Activated naive CD4-positive, alpha-beta T cell treated with Interleukin-2 at 50 U/mL for 16 hours (primary cell): Measurements from ENCODE around the gene ZNF532.

Experiments used
- DNase-seq: peaks from one replicate; pipeline ENCODE4 v3.0.0-alpha.2; 2020

Gene ZNF532

GRCh38 chr18:58951986-58952702 lies 87.5 kb downstream of the ZNF532 start:
- DNase-seq = no peak

- no peak for DNase-seq
Observed at GRCh38 chr18:58952858-58953257, 88.2 kb downstream of the ZNF532 start.

DNA sequence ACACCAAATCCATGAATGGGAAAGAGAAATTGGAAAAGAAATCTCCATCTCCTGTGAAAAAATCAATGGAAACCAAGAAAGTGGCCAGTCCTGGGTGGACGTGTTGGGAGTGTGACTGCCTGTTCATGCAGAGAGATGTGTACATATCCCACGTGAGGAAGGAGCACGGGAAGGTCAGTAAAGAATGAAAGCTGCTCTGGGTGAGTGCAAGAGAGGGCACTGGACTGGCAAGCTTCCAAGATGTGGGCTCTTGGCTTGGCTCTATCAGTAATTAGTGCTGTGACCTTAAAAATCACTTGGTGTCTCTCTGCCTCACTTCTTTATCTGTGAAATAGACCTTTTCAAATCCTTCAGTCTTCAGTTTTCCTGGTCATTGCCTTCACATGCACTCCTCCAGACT lies 89.0 kb downstream of the ZNF532 start:
- no peak for DNase-seq

DNA sequence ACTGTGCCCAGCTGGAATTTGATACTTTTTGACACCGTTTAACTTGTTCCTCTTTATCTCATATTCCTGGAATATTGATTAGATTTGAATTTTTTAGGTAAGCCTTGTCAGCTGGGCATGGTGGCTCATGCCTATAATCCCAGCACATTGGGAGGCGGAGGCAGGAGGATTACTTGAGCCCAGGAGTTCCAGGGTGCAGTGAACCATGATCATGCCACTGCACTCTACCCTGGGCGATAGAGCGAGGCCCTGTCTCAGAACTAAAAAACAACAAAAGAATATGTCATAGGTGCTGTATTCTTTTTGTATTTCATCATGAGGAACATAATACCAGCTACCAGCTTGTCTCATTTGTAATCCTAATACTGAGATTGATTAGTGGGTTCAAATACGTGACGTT lies 90.3 kb downstream of the ZNF532 start:
- no peak for DNase-seq

- no peak for DNase-seq
Observed at GRCh38 chr18:58955738-58956137, 91.1 kb downstream of the ZNF532 start.

GRCh38 chr18:58958628-58959027 lies 94.0 kb downstream of the ZNF532 start:
- no peak for DNase-seq

- no peak for DNase-seq
Observed at GRCh38 chr18:58960508-58960907, 95.8 kb downstream of the ZNF532 start.

- DNase-seq = no peak
Observed at GRCh38 chr18:58960946-58961722, 96.5 kb downstream of the ZNF532 start.

DNA sequence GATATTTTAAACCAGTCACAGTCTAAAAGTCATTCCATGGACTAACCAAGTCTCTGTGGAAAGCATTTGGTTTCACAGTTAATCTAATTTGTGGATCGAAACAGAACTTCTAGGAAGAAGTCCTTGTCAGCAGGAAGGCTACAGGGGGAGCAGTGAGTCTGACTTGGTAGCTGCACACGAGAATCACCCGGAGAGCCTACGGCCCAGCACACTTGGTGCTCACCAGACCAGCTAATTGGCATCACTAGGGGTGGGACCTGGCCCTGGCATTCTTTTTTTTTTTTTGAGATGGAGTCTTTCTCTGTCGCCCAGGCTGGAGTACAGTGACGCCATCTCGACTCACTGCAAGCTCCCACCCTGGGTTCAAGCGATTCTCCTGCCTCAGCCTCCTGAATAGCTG lies 97.7 kb downstream of the ZNF532 start:
- DNase-seq = no peak

DNA sequence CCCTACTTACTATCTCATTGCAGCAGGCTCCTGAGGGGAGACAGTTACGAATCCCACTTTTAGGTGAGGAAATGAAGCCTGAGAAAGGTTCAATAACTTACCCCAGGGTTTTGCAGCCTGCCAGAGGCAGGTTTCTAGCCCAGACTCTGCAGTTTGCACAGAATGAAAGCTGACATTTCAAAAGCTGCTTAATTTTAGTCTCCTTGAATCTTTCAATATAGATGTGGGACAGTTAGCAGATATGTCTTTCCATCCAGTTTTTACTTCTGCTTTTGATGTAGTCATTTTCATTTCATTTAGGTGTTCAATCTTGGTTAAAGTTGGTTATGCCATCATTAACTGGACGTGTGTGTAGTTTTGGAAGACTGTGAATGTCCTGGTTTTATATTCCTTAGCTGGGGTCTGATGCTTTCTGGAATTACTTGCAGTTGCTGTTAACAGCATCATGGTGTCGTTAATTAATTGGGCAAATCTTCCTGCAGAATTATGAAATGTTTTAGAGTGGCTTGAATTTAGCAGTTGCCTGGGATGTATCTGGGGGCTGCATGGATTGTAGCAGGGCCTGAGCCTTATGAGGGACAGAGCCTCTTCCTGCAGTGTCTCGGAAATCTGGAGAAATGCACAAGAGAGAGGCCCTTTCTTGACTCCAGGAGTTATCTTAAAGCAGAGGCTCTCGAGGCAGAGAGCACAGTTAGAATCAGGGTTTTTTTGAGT lies 100.8 kb downstream of the ZNF532 start:
- no peak for DNase-seq

- no peak for DNase-seq
Observed at GRCh38 chr18:58966005-58966677, 101.5 kb downstream of the ZNF532 start.

- DNase-seq = no peak
Observed at GRCh38 chr18:58966704-58967103, 102.0 kb downstream of the ZNF532 start.

GRCh38 chr18:58967751-58968254 lies 103.1 kb downstream of the ZNF532 start:
- no peak for DNase-seq

- no peak for DNase-seq
Observed at GRCh38 chr18:58970943-58971790, 106.5 kb downstream of the ZNF532 start.

DNA sequence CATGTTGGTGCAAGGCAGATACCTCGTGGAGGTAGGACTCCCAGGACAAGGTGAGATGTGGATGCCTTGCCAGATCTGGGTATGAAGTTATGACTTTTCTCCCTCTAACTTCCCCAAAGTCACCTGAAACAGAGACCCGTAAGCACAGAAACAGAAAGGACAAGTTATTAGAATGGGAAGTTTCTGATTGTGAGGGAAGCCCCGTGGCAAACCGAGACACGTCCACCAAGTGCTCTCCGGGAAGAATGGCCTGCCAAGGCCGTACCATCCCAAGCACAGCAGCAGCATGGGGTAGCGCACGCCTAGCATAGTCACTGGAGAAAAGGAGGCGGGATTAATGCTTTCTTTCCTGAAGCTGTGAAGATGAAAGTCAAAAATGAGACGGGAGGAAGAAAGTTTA lies 110.6 kb downstream of the ZNF532 start:
- no peak for DNase-seq

DNA sequence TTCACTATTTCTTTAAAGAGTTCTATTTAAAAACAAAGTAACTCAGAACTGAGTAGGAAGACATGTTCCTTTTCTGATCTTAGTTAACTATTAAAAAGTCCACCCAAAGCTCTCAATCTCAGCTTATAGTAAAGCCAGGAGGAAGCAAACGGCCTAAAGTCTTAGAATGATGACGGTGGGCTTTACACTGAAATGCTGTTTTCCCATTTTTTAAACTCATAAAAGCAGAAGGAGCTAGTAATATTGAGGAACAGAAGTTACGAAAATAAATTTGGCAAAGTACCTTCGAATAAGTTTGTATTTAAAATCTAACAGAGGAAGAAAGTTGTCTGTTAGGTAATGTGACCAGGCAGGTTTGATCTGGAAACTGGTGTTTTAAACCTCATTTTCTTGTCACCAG lies 111.1 kb downstream of the ZNF532 start:
- DNase-seq = no peak

- no peak for DNase-seq
Observed at GRCh38 chr18:58977223-58977622, 112.5 kb downstream of the ZNF532 start.

GRCh38 chr18:58977801-58978200 lies 113.1 kb downstream of the ZNF532 start:
- no peak for DNase-seq

DNA sequence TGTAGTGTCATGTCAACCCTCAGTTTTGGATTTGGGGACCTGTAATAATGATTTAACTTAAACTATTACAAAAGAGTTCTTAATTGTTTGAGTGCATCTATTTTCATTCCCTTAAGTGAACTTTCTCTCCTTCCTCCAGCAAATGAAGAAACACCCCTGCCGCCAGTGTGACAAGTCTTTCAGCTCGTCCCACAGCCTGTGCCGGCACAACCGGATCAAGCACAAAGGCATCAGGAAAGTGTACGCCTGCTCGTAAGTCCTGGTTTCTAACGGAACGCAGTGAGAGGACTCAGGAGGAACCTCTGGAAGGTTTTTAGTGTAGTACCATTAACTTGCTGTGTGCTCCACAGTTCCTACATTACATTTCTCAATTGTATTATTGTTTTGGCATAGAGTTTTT lies 114.2 kb downstream of the ZNF532 start:
- DNase-seq = no peak

- DNase-seq = no peak
Observed at GRCh38 chr18:58979615-58980014, 114.9 kb downstream of the ZNF532 start.

DNA sequence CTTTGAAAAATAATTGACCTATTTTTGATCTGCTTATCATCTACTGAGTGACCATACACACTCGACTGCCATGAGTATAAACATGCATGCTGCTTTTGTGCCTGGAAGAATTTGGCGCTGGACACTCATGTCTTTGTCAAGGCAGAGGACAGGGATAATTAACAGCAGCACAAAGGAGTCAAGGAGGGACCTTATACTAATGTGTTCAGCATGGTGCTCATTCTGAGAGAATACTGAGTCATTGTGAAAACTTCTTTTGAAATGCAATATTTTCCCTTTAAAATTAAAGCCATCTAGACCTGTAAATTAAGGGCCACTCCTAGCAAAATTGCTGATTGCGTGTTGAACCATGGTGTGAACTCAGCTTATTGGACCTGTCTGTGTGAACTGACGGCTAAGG lies 116.3 kb downstream of the ZNF532 start:
- DNase-seq = no peak
